Mononuclear cell (primary cell): Measurements from ENCODE around the gene RHOC. TPM values are rescaled to one million over a fixed set of nuclear protein-coding genes. Genes with fewer than 3 reads are reported as not detected.

Source experiments
- H3K27me3 ChIP-seq: 2 replicates; pipeline ENCODE4 v1.6.0; 2011; ENCODE audit warnings: low read length, control low read depth; ENCODE audit not compliant: insufficient read depth
- H3K4me1 ChIP-seq: 2 replicates; pipeline ENCODE4 v1.5.1; 2011; ENCODE audit warnings: mild to moderate bottlenecking, low read length, control low read depth; ENCODE audit not compliant: insufficient read depth
- H3K4me3 ChIP-seq: 2 replicates; pipeline ENCODE4 v1.5.1; 2011; ENCODE audit warnings: mild to moderate bottlenecking, low read length, moderate library complexity
- H3K9me3 ChIP-seq: 2 replicates; pipeline ENCODE4 v1.5.1; 2011; ENCODE audit warnings: low read depth, mild to moderate bottlenecking, control low read depth, low read length
- total RNA-seq: library from RNA; depleted of rRNA; stranded (reverse); fragments of >200 nt; gene quantifications from one replicate; pipeline ENCODE4 v1.2.3, GENCODE V29; 2012

The RHOC gene
- total RNA-seq, 1 donor: 60.4 TPM

DNA sequence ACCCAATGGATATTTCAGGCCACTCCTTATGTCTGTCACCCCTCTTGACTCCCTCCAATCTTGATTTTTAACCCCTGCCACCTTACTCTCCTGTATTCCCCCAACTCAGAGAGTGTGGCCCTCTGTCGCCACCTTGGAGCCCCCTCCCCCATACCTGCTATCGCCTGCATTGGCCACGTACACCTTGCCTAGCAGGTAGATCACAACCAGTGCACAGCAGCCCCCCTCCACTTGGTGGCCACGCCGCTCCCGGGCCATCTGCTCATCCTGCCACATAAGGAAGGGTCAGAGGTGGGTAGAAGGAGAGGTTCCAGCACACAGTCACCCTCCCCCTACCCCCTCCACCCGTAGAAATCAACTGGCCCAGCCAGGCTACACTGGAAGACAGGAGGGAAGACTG is 5.3 kb upstream of the RHOC start:
- Histone ChIP-seq H3K9me3 (no peaks in the 10 kb centered on the region), H3K27me3 (no peaks in the 10 kb centered on the region), H3K4me1 (peaks cover 32% of the 10 kb centered on the region), H3K4me3 (no peak overlapping the region)

DNA sequence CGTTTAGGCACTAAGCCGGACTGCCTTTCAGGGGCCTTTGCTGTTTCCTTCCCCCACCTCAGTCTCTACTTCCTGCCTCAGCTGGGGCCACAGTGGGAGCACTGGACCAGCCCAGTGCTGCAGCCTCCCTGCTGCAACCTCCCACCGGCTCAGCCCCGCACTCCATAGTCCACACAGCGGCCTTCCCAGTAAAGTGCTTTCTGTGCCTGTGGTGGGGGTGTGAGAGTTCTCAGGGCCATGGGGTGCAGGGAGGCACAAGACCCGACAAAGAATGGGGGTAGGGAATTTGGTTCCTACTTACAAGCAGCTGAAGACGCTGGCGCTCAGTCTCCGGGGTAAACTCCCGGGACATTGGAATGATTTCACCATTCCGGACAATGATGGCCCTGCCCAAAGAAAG is 4.7 kb upstream of the RHOC start:
- Histone ChIP-seq H3K27me3 (no peaks in the 10 kb centered on the region), H3K4me1 (peaks cover 33% of the 10 kb centered on the region), H3K4me3 (no peak overlapping the region), H3K9me3 (no peaks in the 10 kb centered on the region)

DNA sequence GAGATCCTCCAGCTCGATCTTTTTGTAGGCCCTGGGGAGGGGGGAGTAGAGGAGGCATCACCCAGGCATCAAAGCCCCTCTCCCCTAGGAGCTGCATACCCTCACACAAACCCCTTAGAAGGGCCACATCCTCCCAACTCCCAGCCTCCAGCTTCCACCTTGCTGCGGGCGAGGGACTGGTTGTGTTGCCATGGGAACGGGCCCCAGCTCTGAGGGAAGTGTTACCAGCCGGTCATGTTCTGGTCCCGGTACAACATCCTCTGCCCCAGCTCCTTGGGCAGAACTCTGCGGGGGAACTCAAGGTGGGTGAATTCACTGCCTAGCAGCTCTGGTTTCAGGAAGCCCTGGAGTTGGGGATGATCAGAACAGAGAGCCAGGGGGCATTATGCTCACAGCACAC is 4.1 kb upstream of the RHOC start:
- Histone ChIP-seq H3K4me3 (no peak overlapping the region), H3K4me1 (peaks cover 34% of the 10 kb centered on the region), H3K27me3 (no peaks in the 10 kb centered on the region), H3K9me3 (no peaks in the 10 kb centered on the region)

DNA sequence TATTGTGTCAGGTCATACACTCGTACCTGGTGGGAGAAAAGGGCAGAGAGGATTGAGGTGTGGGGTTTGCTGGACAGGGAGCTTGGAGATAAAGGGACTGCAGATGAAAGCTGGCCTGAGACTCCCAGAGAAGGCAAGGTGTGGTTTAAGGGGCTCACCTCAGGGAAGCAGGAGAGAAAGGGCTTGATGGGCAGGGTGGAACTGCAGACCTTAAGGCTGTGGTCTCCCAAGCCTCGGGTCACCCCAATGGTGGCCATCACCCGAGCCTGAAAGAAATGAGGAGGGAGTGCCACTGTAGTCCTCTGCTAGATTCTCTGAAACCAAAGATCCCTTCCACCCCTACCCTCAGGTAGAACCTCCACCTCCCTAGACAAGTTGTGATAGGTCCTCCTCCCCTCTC is 3.7 kb upstream of the RHOC start:
- H3K4me1 ChIP-seq: peaks cover 34% of the 10 kb centered on the region
- H3K4me3 ChIP-seq: no peak overlapping the region
- H3K9me3 ChIP-seq: no peaks in the 10 kb centered on the region
- no peaks in the 10 kb centered on the region for H3K27me3 ChIP-seq

DNA sequence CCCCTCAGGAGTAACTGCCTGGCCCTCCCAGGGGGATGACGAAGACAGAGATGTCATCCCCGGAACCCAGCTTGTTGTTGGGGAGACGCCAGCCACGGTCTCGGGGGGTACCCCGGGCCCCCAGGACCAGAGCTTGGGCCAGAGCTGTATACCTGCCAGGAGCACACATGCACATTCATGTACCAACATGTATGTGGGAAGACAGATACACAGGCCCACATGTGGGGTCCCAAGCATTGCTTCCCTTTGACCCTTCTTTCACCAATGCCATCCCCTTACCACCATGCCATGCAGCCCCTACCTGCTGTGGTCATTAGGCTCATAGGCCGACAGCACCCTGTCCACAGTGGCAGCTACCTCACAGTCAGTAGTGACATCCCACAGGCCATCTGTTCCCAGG is 3.2 kb upstream of the RHOC start:
- H3K4me3 ChIP-seq: no peak overlapping the region
- H3K4me1 ChIP-seq: peaks cover 36% of the 10 kb centered on the region
- H3K27me3 ChIP-seq: no peaks in the 10 kb centered on the region
- no peaks in the 10 kb centered on the region for H3K9me3 ChIP-seq

DNA sequence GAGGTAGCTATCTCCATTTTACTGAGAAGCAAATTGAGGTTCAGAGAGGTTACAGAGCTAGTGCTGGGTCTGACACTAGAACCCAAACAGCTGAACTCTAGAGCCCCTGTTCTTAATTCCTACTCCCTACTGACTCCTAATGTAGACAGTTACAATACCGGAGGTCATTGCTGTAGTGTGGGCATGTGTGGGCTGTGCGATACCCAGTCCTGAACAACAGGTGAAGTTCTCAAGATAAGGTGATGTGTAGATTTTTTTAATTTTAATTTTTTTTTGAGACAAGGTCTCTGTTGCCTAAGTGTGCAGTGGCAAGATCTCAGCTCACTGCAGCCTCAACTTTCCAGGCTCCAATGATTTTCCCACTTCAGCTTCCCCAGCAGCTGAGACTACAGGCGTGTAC is 1.6 kb upstream of the RHOC start:
- no peaks in the 10 kb centered on the region for H3K9me3 ChIP-seq
- no peaks in the 10 kb centered on the region for H3K27me3 ChIP-seq
- H3K4me3 ChIP-seq: no peak overlapping the region
- peaks cover 37% of the 10 kb centered on the region for H3K4me1 ChIP-seq

DNA sequence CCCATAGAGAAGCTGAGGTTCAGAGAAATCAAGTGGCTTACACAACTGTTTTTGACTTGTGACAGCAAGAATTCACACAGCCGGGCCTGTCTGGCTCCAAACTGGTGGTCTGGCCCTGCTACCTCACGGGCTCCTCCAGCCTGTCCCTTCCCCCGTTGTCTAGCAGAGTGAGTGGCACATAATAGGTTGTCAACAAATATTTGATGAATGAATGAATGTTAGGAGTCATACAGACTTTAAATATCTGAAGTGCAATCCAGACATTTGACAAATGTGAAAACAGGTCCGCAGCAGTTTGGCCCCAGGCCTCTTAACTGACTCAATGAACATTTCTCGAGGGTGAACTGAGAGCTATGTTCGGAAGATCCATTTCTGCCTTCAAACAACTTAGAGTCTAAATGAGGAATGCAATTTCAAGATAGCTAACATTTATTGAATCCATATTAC is 1.1 kb upstream of the RHOC start:
- Histone ChIP-seq H3K4me1 (peaks cover 36% of the 10 kb centered on the region), H3K27me3 (no peaks in the 10 kb centered on the region)

DNA sequence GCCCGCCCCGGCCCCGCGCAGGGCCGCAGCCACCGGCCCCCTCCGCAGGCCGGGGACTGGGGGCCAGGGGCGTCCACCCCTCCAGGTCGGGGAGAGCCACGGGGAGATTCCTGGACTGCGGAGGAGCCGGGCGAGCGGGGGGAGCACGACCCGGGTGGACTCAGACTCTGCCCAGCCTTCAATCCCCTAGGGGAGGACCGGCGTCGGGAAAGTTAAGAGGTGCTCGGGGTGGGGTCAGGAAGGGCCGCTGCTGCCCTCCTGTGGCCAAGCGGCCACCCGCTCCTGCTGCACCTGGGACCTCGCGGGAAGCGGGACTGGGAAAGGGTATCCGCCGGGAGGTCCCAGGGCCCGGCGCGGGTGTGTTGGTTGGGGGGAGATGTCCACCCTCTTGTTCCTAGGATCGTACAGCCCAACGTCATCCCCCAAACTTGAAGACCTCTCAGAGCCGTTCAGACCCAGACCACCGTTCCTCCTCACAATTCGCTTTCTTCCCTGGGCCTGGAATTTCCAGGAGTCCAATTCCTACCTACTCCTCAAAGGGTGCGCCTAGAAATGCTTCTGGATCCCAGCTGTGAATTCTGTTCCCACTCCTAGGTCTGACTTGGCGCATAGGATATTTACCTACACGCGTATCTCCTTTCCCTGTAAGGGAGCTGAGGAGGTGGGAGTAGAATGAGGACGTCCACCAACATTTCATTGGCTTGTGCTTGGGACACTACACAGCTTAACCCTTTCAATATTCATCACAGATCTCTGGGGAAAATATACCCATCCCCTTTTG is 484 bp upstream of the RHOC start:
- Histone ChIP-seq H3K27me3 (no peaks in the 10 kb centered on the region), H3K9me3 (no peaks in the 10 kb centered on the region), H3K4me1 (peaks cover 42% of the 10 kb centered on the region), H3K4me3 (peak overlapping the region; percentile 42)

More for the DNA sequence above, 1.1 kb upstream of the RHOC start:
- no peaks in the 10 kb centered on the region for H3K9me3 ChIP-seq
- no peak overlapping the region for H3K4me3 ChIP-seq

DNA sequence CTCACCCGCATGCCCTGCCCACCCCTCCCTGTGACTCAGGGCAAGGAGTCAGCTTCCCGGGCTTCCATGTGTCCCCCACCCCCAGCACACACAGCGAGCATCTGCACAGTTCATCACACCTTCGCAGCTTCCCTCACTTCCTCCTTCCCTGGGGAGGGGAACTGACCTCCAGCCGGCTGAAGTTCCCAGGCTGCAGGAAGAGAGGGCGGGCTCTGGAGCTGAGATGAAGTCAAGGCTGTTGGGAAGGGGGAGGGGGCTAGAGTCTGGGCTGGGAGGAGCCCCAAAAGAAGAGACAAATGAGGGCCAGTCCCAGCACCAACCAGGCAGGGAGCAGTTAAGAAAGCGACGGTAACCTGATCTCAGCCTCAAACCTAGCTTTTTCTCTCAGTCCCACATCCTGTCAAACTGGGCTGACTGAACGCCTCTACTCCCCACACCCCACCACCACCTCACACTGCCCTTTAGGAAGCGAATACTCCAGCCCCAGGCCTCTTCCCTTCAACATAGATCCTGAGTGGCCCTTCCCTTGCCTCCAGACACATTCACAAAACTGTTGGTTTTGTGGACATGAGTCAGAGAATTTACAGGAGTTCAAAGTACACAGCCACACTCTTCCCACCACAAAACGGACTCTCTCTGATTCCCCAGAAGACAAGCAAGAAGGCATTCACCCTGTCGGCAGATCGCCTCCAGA is 1.8 kb downstream of the RHOC start:
- Histone ChIP-seq H3K9me3 (no peaks in the 10 kb centered on the region), H3K27me3 (no peaks in the 10 kb centered on the region), H3K4me1 (peaks cover 65% of the 10 kb centered on the region), H3K4me3 (no peak overlapping the region)

DNA sequence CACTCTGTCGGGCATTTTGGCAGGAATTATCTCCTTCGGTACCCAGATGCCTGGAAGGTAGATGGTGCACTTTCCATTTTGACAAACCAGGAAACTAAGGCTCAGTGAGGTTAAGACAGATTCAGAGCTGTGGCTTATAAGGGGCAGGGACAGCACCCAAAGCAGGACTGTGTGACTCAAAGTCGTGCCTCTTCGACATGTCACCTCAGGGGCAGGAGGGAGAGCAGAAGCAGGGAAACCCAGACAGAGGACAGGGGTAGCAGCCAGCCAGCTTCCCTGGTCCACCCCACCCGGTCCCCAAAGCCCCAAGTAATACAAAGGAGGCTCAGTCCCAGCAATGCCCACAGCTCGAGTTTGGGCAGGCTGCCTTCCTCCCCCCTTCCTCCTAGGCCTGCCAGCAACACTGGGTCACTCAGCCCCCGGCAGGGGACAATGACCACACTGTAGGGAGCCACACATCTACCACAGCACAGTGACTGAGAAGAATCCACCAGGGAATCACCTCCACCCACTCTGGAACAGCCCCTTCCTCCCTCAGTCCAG is 2.5 kb downstream of the RHOC start:
- Histone ChIP-seq H3K4me1 (peaks cover 71% of the 10 kb centered on the region), H3K4me3 (no peak overlapping the region), H3K9me3 (no peaks in the 10 kb centered on the region)

DNA sequence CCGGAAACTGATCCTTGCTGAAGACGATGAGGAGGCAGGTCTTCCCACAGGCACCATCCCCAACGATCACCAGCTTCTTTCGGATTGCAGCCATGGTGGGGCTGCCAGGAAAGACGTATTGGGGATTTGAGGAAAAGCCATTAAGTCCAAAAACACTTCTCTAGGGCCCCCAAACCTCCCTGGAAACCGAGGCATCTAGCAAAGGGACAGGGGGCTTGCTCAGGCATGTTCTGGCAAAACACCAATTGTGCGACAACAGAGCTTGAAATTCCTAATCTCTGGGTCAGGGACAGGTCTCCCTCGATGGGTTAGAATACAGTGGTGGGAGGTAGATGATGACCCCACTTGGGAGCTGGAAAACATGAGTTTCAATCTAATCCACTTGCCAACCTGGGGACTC is 3.2 kb downstream of the RHOC start:
- Histone ChIP-seq H3K4me1 (peaks cover 73% of the 10 kb centered on the region), H3K9me3 (no peaks in the 10 kb centered on the region), H3K4me3 (no peak overlapping the region)

More for the DNA sequence above, 2.5 kb downstream of the RHOC start:
- no peaks in the 10 kb centered on the region for H3K27me3 ChIP-seq

DNA sequence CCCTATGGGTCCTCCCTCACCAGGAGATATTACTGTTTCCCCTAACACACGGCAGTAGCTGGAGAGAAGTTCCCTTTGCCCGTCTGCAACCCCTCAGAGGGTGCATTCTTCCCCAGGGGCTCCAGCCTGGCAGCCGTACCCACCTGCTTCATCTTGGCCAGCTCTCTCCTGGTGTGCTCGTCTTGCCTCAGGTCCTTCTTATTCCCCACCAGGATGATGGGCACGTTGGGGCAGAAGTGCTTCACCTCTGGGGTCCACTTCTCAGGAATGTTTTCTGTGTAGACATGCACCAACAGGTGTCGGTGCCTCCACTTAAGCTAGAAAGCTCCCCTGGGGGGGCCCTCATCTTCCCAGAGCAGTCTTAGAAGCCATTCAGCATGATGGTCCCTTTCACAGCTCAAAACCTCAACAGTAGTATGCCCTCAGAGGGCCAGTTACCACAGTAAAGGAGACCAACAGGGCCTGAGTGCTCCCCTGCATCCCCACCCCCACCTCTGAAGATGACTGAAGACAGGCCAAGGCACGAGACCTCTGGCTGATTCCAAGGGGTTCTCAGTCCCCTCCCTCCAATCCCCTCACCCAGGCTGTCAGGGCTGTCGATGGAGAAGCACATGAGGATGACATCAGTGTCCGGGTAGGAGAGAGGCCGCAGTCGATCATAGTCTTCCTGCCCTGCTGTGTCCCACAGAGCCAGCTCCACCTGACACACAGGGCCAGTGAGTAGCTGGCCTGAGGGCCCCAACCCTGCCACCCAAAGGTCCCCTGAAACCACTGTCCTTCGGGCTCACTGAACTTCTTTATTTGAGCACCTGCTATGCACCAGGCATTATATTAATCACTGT is 4.3 kb downstream of the RHOC start:
- Histone ChIP-seq H3K27me3 (no peaks in the 10 kb centered on the region), H3K9me3 (no peaks in the 10 kb centered on the region), H3K4me1 (peaks cover 73% of the 10 kb centered on the region), H3K4me3 (no peak overlapping the region)

More for the DNA sequence above, 3.2 kb downstream of the RHOC start:
- no peaks in the 10 kb centered on the region for H3K27me3 ChIP-seq

DNA sequence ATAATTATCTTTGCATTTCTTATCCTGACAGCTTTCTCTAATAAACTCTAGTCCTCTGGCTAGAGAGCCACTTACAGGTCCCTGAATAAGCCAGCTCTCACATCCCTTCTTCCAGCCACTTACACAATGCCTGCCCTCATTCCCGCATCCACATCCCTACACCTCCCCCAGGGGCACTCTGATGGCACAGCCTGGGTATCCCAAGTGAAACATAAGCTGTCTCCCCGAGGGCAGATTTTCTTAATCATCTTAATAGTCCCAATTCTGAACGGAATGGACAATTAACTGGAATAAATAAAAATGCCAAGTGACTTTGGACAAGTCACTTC is 4.9 kb downstream of the RHOC start:
- H3K4me1 ChIP-seq: peaks cover 69% of the 10 kb centered on the region
- H3K9me3 ChIP-seq: no peaks in the 10 kb centered on the region
- no peaks in the 10 kb centered on the region for H3K27me3 ChIP-seq
- no peak overlapping the region for H3K4me3 ChIP-seq

DNA sequence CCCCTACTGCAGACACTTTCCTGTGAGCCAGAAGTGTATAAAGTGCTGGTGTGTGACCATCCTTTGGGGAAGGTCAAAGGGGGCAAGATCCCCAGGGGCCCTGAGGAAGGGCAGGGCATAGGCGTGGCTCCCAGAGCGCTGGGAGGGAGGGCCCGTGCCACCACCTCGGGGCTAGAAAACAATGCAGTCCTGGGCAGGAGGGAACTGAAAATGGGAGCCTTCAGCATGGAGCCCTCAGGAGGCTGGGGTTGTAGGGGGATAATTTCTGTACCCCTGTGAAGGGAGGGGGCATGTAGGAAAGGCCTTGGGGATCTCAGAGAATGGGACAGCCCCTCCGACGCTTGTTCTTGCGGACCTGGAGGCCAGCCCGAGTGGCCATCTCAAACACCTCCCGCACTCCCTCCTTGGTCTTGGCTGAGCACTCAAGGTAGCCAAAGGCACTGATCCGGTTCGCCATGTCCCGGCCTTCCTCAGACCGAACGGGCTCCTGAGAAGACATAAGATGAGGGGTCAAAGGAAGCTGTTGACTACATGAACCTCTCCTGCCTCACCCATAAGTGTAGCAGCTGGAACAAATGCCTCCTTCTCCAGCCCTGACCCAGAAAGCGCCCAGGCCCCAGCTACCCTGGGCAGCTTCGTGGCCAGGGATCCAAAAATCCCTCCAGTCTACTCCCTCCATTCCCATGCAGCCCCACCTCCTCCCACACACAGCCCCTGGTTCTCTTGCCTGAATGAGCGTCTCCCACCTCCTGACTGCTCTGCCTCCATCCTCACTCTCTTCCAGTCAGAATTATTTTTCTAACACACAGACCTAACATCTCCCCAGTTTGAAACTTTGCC is 5.5 kb downstream of the RHOC start:
- Histone ChIP-seq H3K4me3 (no peak overlapping the region), H3K4me1 (peaks cover 66% of the 10 kb centered on the region), H3K9me3 (no peaks in the 10 kb centered on the region), H3K27me3 (no peaks in the 10 kb centered on the region)
